Thyroid gland (tissue), 4 donors: ENCODE data around the gene NACA2. TPM values are rescaled to one million over a fixed set of nuclear protein-coding genes. Genes with fewer than 3 reads are reported as not detected.

ENCODE experiments used
- DNase-seq, 2 donors: peaks; one replicate each; pipeline ENCODE4 v3.0.0-alpha.2; 2019
- H3K27ac ChIP-seq, 3 donors: fragments of 200-600 bp; sonication (generic); 1 replicate in 2 of 3; 2 replicates in 1 of 3; pipeline ENCODE4 v1.5.1; 2016 to 2019; ENCODE audit warnings: mild to moderate bottlenecking in 1 of 3, moderate library complexity in 1 of 3
- H3K27me3 ChIP-seq: fragments of 200-600 bp; sonication (generic); one replicate; pipeline ENCODE4 v1.5.1; 2019
- H3K36me3 ChIP-seq, 2 donors: fragments of 200-600 bp; sonication (generic); one replicate each; pipeline ENCODE4 v1.5.1; 2016 to 2019
- H3K4me1 ChIP-seq, 2 donors: fragments of 200-600 bp; sonication (generic); one replicate each; pipeline ENCODE4 v1.5.1; 2017 to 2019
- H3K4me3 ChIP-seq, 3 donors: fragments of 200-600 bp; sonication (generic); replicated peaks in 1 of 3; 1 replicate in 2 of 3; 2 replicates in 1 of 3; pipeline ENCODE4 v1.5.1; 2016; ENCODE audit warnings: mild to moderate bottlenecking in 1 of 3
- H3K9me3 ChIP-seq: fragments of 200-600 bp; sonication (generic); one replicate; pipeline ENCODE4 v1.5.1; 2017
- CTCF ChIP-seq, 6 experiments: fragments of 200-600 bp in 3 of 6; fragments of 450-650 bp in 3 of 6; sonication (generic) in 3 of 6; IDR thresholded peaks; one replicate each; pipeline ENCODE4 v1.5.1; 2016 to 2019; ENCODE audit warnings: antibody characterized with exemption in 6 of 6, mild to moderate bottlenecking in 2 of 6, inconsistent platforms in 1 of 6, moderate library complexity in 1 of 6
- POLR2A ChIP-seq, 2 donors: fragments of 450-650 bp; IDR thresholded peaks; one replicate each; pipeline ENCODE4 v1.6.1; 2017; ENCODE audit warnings: antibody characterized with exemption in 2 of 2, mild to moderate bottlenecking in 2 of 2, moderate library complexity in 1 of 2
- WGBS, 2 donors: methylation state at CpG; one replicate each; pipeline ENCODE4 v1.1.5; 2017; 5-methylcytosine and 5-hydroxymethylcytosine counted together
- intact Hi-C: fragments of 100-400 bp; cut with DNase I; formaldehyde crosslinking; loops from one replicate; pipeline ENCODE4 v1.15.1; 2023
- total RNA-seq, 4 donors: library from RNA; depleted of rRNA; stranded (reverse); fragments of >200 nt; gene quantifications; one replicate each; pipeline ENCODE4 v1.2.3, GENCODE V29; 2016

NACA2 gene
- total RNA-seq, 4 donors from 2014 or later, result not detected

GRCh38 chr17:61581611-61582349 lies 9.2 kb downstream of the NACA2 start:
- no peaks in the 10 kb centered on the region for H3K9me3 ChIP-seq
- no peak overlapping the region for H3K27ac ChIP-seq
- no peak for DNase-seq
- no peak for TF ChIP-seq POLR2A (IDR thresholded peaks at IDR 0.05)
- TF ChIP-seq CTCF (IDR thresholded peaks at IDR 0.05), result no peak
- intact Hi-C loops, result no loop called here
- no peaks in the 10 kb centered on the region for H3K4me1 ChIP-seq
- no peaks in the 10 kb centered on the region for H3K27me3 ChIP-seq
- 75 to 84% methylated on average over 3 of the region's 3 CpGs for WGBS, 2 donors
- H3K36me3 ChIP-seq, result no peaks in the 10 kb centered on the region
- no peak overlapping the region for H3K4me3 ChIP-seq

- TF ChIP-seq CTCF (IDR thresholded peaks at IDR 0.05) (no peak), POLR2A (IDR thresholded peaks at IDR 0.05) (no peak)
- no peak overlapping the region for H3K27ac ChIP-seq
- no peak for DNase-seq
- 63 to 70% methylated on average over 2 of the region's 2 CpGs for WGBS, 2 donors
- H3K4me3 ChIP-seq, result no peak overlapping the region
- no peaks in the 10 kb centered on the region for H3K27me3 ChIP-seq
- no peaks in the 10 kb centered on the region for H3K36me3 ChIP-seq
- no peaks in the 10 kb centered on the region for H3K4me1 ChIP-seq
- intact Hi-C loops, result no loop called here
- no peaks in the 10 kb centered on the region for H3K9me3 ChIP-seq
Observed at GRCh38 chr17:61580502-61580901, 10.5 kb downstream of the NACA2 start.

- 57 to 60% methylated on average over 9 of the region's 9 CpGs for WGBS, 2 donors
- intact Hi-C loops, result no loop called here
- Histone ChIP-seq H3K4me3 (no peak overlapping the region), H3K27me3 (no peaks in the 10 kb centered on the region), H3K27ac (no peak overlapping the region), H3K4me1 (no peaks in the 10 kb centered on the region), H3K9me3 (no peaks in the 10 kb centered on the region), H3K36me3 (no peaks in the 10 kb centered on the region)
- DNase-seq, result no peak
- TF ChIP-seq CTCF (IDR thresholded peaks at IDR 0.05), result no peak
- TF ChIP-seq POLR2A (IDR thresholded peaks at IDR 0.05), result no peak
Observed at GRCh38 chr17:61579961-61580360, 11.1 kb downstream of the NACA2 start.

- Histone ChIP-seq H3K27ac (no peak overlapping the region), H3K4me3 (no peak overlapping the region), H3K9me3 (no peaks in the 10 kb centered on the region), H3K27me3 (no peaks in the 10 kb centered on the region), H3K4me1 (no peaks in the 10 kb centered on the region), H3K36me3 (no peaks in the 10 kb centered on the region)
- intact Hi-C loops, result no loop called here
- TF ChIP-seq POLR2A (IDR thresholded peaks at IDR 0.05) (no peak), CTCF (IDR thresholded peaks at IDR 0.05) (no peak)
- 70 to 72% methylated on average over 3 of the region's 3 CpGs for WGBS, 2 donors
- DNase-seq, result no peak
Observed at GRCh38 chr17:61579347-61579746, 11.7 kb downstream of the NACA2 start.

- no peaks in the 10 kb centered on the region for H3K9me3 ChIP-seq
- no peak overlapping the region for H3K4me3 ChIP-seq
- DNase-seq, result no peak
- no peaks in the 10 kb centered on the region for H3K27me3 ChIP-seq
- no peaks in the 10 kb centered on the region for H3K4me1 ChIP-seq
- no peak overlapping the region for H3K27ac ChIP-seq
- WGBS, 2 donors, result 74 to 77% methylated on average over 4 of the region's 4 CpGs
- intact Hi-C loops, result no loop called here
- H3K36me3 ChIP-seq, result no peaks in the 10 kb centered on the region
- TF ChIP-seq POLR2A (IDR thresholded peaks at IDR 0.05) (no peak), CTCF (IDR thresholded peaks at IDR 0.05) (no peak)
Observed at GRCh38 chr17:61578645-61579044, 12.4 kb downstream of the NACA2 start.
